OCI-LY1 (cell line): ENCODE results near the gene TPM2.
A peak's percentile ranks its signal among the peaks of the same experiment; 100 is the strongest.

ENCODE experiments used
- EZH2 ChIP-seq: fragments of 200-600 bp; sonication (generic), shearing (Covaris generic); IDR thresholded peaks from 2 replicates; pipeline ENCODE4 v1.8.0; 2017; ENCODE audit warnings: borderline replicate concordance, mixed run types, mild to moderate bottlenecking, antibody characterized with exemption, low read length, moderate library complexity, mixed read lengths
- TF ChIP-seq, protein P1 (sequence below): fragments of 200-600 bp; sonication (generic), shearing (Covaris generic); IDR thresholded peaks from 2 replicates; pipeline ENCODE4 v1.5.1; 2017; ENCODE audit warnings: mild to moderate bottlenecking, antibody characterized with exemption, low read length, moderate library complexity, mixed read lengths

GRCh38 chr9:35732800-35733541 is 43.2 kb upstream of the TPM2 start:
- TF ChIP-seq, protein P1, sequence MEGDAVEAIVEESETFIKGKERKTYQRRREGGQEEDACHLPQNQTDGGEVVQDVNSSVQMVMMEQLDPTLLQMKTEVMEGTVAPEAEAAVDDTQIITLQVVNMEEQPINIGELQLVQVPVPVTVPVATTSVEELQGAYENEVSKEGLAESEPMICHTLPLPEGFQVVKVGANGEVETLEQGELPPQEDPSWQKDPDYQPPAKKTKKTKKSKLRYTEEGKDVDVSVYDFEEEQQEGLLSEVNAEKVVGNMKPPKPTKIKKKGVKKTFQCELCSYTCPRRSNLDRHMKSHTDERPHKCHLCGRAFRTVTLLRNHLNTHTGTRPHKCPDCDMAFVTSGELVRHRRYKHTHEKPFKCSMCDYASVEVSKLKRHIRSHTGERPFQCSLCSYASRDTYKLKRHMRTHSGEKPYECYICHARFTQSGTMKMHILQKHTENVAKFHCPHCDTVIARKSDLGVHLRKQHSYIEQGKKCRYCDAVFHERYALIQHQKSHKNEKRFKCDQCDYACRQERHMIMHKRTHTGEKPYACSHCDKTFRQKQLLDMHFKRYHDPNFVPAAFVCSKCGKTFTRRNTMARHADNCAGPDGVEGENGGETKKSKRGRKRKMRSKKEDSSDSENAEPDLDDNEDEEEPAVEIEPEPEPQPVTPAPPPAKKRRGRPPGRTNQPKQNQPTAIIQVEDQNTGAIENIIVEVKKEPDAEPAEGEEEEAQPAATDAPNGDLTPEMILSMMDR: peak; percentile 6; the same call in 1 of the 2 replicates
- no peak for TF ChIP-seq EZH2
